H1 (cell line): ENCODE data around the gene TESMIN. TPM values are rescaled to one million over a fixed set of nuclear protein-coding genes. Genes with fewer than 3 reads are reported as not detected.

ENCODE experiments used
- ATF2 ChIP-seq: IDR thresholded peaks from 2 replicates; pipeline ENCODE4 v1.6.1; 2012; ENCODE audit warnings: low read length, inconsistent platforms
- CEBPB ChIP-seq: IDR thresholded peaks from 2 replicates; pipeline ENCODE4 v1.6.1; 2012; ENCODE audit warnings: low read depth, low read length
- NRF1 ChIP-seq: IDR thresholded peaks from 2 replicates; pipeline ENCODE4 v1.6.1; 2011; ENCODE audit warnings: mild to moderate bottlenecking, low read depth, low read length, improper control_type of control experiment
- polyA plus RNA-seq, 7 experiments: library from polyadenylated mRNA; depleted of rRNA in 3 of 7; stranded (reverse) in 5 of 7; unstranded in 2 of 7; fragments of >200 nt in 5 of 7; fragments of 200-250 nt in 2 of 7; gene quantifications; 1 replicate in 5 of 7; 2 replicates in 1 of 7; 4 replicates in 1 of 7; pipeline versions ENCODE4 v1.2.1 to v1.2.3, GENCODE V29; 2011 to 2013; ENCODE audit warnings: missing spikeins in 2 of 7, mixed read lengths in 2 of 7
- total RNA-seq: library from RNA; stranded (reverse); fragmentation: NEBNext Ultra II Directional; extraction: Animal tissue kit (Norgen Biotek cat#: 25700); gene quantifications from 2 replicates; pipeline ENCODE4 v1.2.1, GENCODE V29; 2021

Gene TESMIN
- total and polyA plus RNA-seq, 2 of the 8 experiments (the other 6 are each of a cell fraction or from before 2014, with no cell fraction given): 22.6 to 61.1 TPM

- no peak for TF ChIP-seq NRF1
- no peak for TF ChIP-seq ATF2
- no peak for TF ChIP-seq CEBPB
- TF ChIP-seq, all 59 proteins: peak for 0
These were observed 19.5 kb upstream of the TESMIN start (continued) for GRCh38 chr11:68770781-68771180.
